SJSA1 (cell line): ENCODE results near the gene PHLDA1. TPM values are rescaled to one million over a fixed set of nuclear protein-coding genes. Genes with fewer than 3 reads are reported as not detected.

Experiments used
- DNase-seq, 2 experiments: peaks; one replicate each; pipeline ENCODE4 v3.0.0-alpha.2; 2015 to 2020; ENCODE audit warnings: low spot score in 2 of 2, low read depth in 1 of 2
- H3K27ac ChIP-seq: fragments of 250-450 bp; sonication (Bioruptor Pico); 2 replicates; pipeline ENCODE4 v1.5.1; 2020; ENCODE audit warnings: mild to moderate bottlenecking, moderate library complexity
- H3K27me3 ChIP-seq: fragments of 250-450 bp; sonication (Bioruptor Pico); replicated peaks from 2 replicates; pipeline ENCODE4 v1.5.1; 2020; ENCODE audit warnings: mild to moderate bottlenecking, moderate library complexity
- H3K36me3 ChIP-seq: fragments of 250-450 bp; sonication (Bioruptor Pico); 2 replicates; pipeline ENCODE4 v1.5.1; 2020; ENCODE audit warnings: mild to moderate bottlenecking
- H3K4me1 ChIP-seq: fragments of 250-450 bp; sonication (Bioruptor Pico); replicated peaks from 2 replicates; pipeline ENCODE4 v1.6.1; 2021; ENCODE audit warnings: mild to moderate bottlenecking
- H3K4me3 ChIP-seq: fragments of 250-450 bp; sonication (Bioruptor Pico); 2 replicates; pipeline ENCODE4 v1.5.1; 2020; ENCODE audit warnings: mild to moderate bottlenecking
- H3K9me3 ChIP-seq: fragments of 250-450 bp; sonication (Bioruptor Pico); replicated peaks from 2 replicates; pipeline ENCODE4 v1.5.1; 2020; ENCODE audit warnings: mild to moderate bottlenecking
- total RNA-seq: library from RNA; depleted of rRNA; stranded (reverse); fragments of >200 nt; shearing (Covaris generic); gene quantifications from 2 replicates; pipeline ENCODE4 v1.2.3, GENCODE V29; 2014

The PHLDA1 gene
- total RNA-seq, 1 experiment from 2014 or later = 23.6 TPM

- Histone ChIP-seq H3K4me1 (peaks cover 63% of the 10 kb centered on the region), H3K4me3 (no peak overlapping the region), H3K36me3 (no peaks in the 10 kb centered on the region), H3K9me3 (no peaks in the 10 kb centered on the region), H3K27ac (peak overlapping the region; percentile 73), H3K27me3 (no peaks in the 10 kb centered on the region)
- no peak for DNase-seq
These were observed 12.9 kb downstream of the PHLDA1 start for GRCh38 chr12:76018672-76019071.

GRCh38 chr12:76018111-76018510 lies 13.5 kb downstream of the PHLDA1 start:
- Histone ChIP-seq H3K27ac (peak overlapping the region; percentile 73), H3K4me3 (no peak overlapping the region), H3K27me3 (no peaks in the 10 kb centered on the region), H3K4me1 (peaks cover 69% of the 10 kb centered on the region), H3K9me3 (no peaks in the 10 kb centered on the region), H3K36me3 (no peaks in the 10 kb centered on the region)
- peak; percentile 76 to 82 for DNase-seq

GRCh38 chr12:76014007-76014406 lies 17.6 kb downstream of the PHLDA1 start:
- Histone ChIP-seq H3K27ac (peak overlapping the region; percentile 70), H3K9me3 (no peaks in the 10 kb centered on the region), H3K36me3 (no peaks in the 10 kb centered on the region), H3K4me3 (no peak overlapping the region), H3K27me3 (no peaks in the 10 kb centered on the region), H3K4me1 (peaks cover 80% of the 10 kb centered on the region)
- no peak for DNase-seq

- no peak overlapping the region for H3K4me3 ChIP-seq
- H3K27ac ChIP-seq = peak overlapping the region; percentile 70
- H3K4me1 ChIP-seq = peaks cover 77% of the 10 kb centered on the region
- no peaks in the 10 kb centered on the region for H3K9me3 ChIP-seq
- H3K27me3 ChIP-seq = no peaks in the 10 kb centered on the region
- no peaks in the 10 kb centered on the region for H3K36me3 ChIP-seq
- peak; percentile 77 to 78 for DNase-seq
These were observed 18.0 kb downstream of the PHLDA1 start for GRCh38 chr12:76013603-76014002.

GRCh38 chr12:76012644-76013043 lies 18.9 kb downstream of the PHLDA1 start:
- H3K36me3 ChIP-seq = no peaks in the 10 kb centered on the region
- H3K27ac ChIP-seq = peak overlapping the region; percentile 96; the same call in 1 of the 2 replicates
- H3K9me3 ChIP-seq = no peaks in the 10 kb centered on the region
- DNase-seq = no peak
- no peaks in the 10 kb centered on the region for H3K27me3 ChIP-seq
- H3K4me3 ChIP-seq = no peak overlapping the region
- peaks cover 67% of the 10 kb centered on the region for H3K4me1 ChIP-seq

GRCh38 chr12:76010732-76011458 lies 20.7 kb downstream of the PHLDA1 start:
- H3K27me3 ChIP-seq = no peaks in the 10 kb centered on the region
- peak; percentile 95 to 96 for DNase-seq

GRCh38 chr12:76008428-76008827 lies 23.1 kb downstream of the PHLDA1 start:
- no peaks in the 10 kb centered on the region for H3K36me3 ChIP-seq
- DNase-seq = no peak
- no peaks in the 10 kb centered on the region for H3K9me3 ChIP-seq
- peaks cover 40% of the 10 kb centered on the region for H3K4me1 ChIP-seq
- no peaks in the 10 kb centered on the region for H3K27me3 ChIP-seq
- H3K27ac ChIP-seq = no peak overlapping the region
- H3K4me3 ChIP-seq = no peak overlapping the region

More at GRCh38 chr12:76010732-76011458, 20.7 kb downstream of the PHLDA1 start:
- Histone ChIP-seq H3K36me3 (no peaks in the 10 kb centered on the region), H3K4me1 (peaks cover 57% of the 10 kb centered on the region), H3K4me3 (no peak overlapping the region), H3K9me3 (no peaks in the 10 kb centered on the region), H3K27ac (peak overlapping the region; percentile 96)

GRCh38 chr12:76007640-76008039 lies 23.9 kb downstream of the PHLDA1 start:
- H3K4me1 ChIP-seq = peaks cover 32% of the 10 kb centered on the region
- H3K4me3 ChIP-seq = no peak overlapping the region
- no peaks in the 10 kb centered on the region for H3K36me3 ChIP-seq
- no peaks in the 10 kb centered on the region for H3K27me3 ChIP-seq
- H3K9me3 ChIP-seq = no peaks in the 10 kb centered on the region
- no peak for DNase-seq
- no peak overlapping the region for H3K27ac ChIP-seq

- Histone ChIP-seq H3K36me3 (no peaks in the 10 kb centered on the region), H3K4me3 (no peak overlapping the region), H3K27ac (no peak overlapping the region), H3K4me1 (peaks cover 18% of the 10 kb centered on the region), H3K9me3 (no peaks in the 10 kb centered on the region), H3K27me3 (no peaks in the 10 kb centered on the region)
- no peak for DNase-seq
These were observed 25.3 kb downstream of the PHLDA1 start for GRCh38 chr12:76006028-76006925.

- H3K27ac ChIP-seq = no peak overlapping the region
- no peak for DNase-seq
These were observed 28.3 kb downstream of the PHLDA1 start for GRCh38 chr12:76003355-76003638.

GRCh38 chr12:76002598-76003354 lies 28.8 kb downstream of the PHLDA1 start:
- Histone ChIP-seq H3K9me3 (no peaks in the 10 kb centered on the region), H3K4me1 (peaks cover 14% of the 10 kb centered on the region), H3K4me3 (no peak overlapping the region), H3K27ac (no peak overlapping the region), H3K27me3 (no peaks in the 10 kb centered on the region), H3K36me3 (no peaks in the 10 kb centered on the region)
- no peak for DNase-seq

More at GRCh38 chr12:76003355-76003638, 28.3 kb downstream of the PHLDA1 start:
- no peaks in the 10 kb centered on the region for H3K9me3 ChIP-seq
- no peaks in the 10 kb centered on the region for H3K27me3 ChIP-seq
- peaks cover 11% of the 10 kb centered on the region for H3K4me1 ChIP-seq
- no peaks in the 10 kb centered on the region for H3K36me3 ChIP-seq
- no peak overlapping the region for H3K4me3 ChIP-seq

- Histone ChIP-seq H3K4me1 (peaks cover 27% of the 10 kb centered on the region), H3K36me3 (no peaks in the 10 kb centered on the region), H3K27me3 (no peaks in the 10 kb centered on the region), H3K4me3 (no peak overlapping the region), H3K27ac (no peak overlapping the region), H3K9me3 (no peaks in the 10 kb centered on the region)
- DNase-seq = no peak
These were observed 33.1 kb downstream of the PHLDA1 start for GRCh38 chr12:75998292-75999063.

GRCh38 chr12:75997658-75998057 lies 33.9 kb downstream of the PHLDA1 start:
- DNase-seq = no peak
- Histone ChIP-seq H3K9me3 (no peaks in the 10 kb centered on the region), H3K4me3 (no peak overlapping the region), H3K27ac (no peak overlapping the region), H3K4me1 (peaks cover 27% of the 10 kb centered on the region), H3K27me3 (no peaks in the 10 kb centered on the region), H3K36me3 (no peaks in the 10 kb centered on the region)
